Activated CD8-positive, alpha-beta memory T cell treated with anti-CD3 and anti-CD28 coated beads for 36 hours (primary cell): Measurements from ENCODE around the gene HCN2. TPM values are rescaled to one million over a fixed set of nuclear protein-coding genes. Genes with fewer than 3 reads are reported as not detected.

Experiments used
- total RNA-seq, 2 experiments: library from RNA; stranded (reverse); gene quantifications; one replicate each; pipeline ENCODE4 v1.2.3, GENCODE V29; 2021

HCN2 gene
- total RNA-seq, 2 experiments from 2014 or later, result 0.40 to 0.55 TPM

Other genes with a start within 250 kb of the HCN2 start
- 10 to 100 TPM; 18.3 to 21.2 TPM for gene MIER2, start 245.1 kb upstream of the HCN2 start, total RNA-seq
- not detected for gene C2CD4C, start 180.7 kb upstream of the HCN2 start, total RNA-seq
- not detected for gene SHC2, start 128.8 kb upstream of the HCN2 start, total RNA-seq
- gene MADCAM1, start 93.4 kb upstream of the HCN2 start, total RNA-seq, result under 1 TPM; 0.17 to 0.23 TPM
- gene TPGS1, start 82.4 kb upstream of the HCN2 start, total RNA-seq, result 10 to 100 TPM; 14.1 to 14.9 TPM
- gene CDC34, start 58.1 kb upstream of the HCN2 start, total RNA-seq, result 10 to 100 TPM; 58.7 to 60.1 TPM
- gene GZMM, start 45.8 kb upstream of the HCN2 start, total RNA-seq, result 10 to 100 TPM; 45.0 to 46.8 TPM
- 100 to 1,000 TPM; 234 to 243 TPM for gene BSG, start 17.3 kb upstream of the HCN2 start, total RNA-seq
- gene POLRMT, start 43.7 kb downstream of the HCN2 start, total RNA-seq, result 10 to 100 TPM; 79.9 to 81.1 TPM
- gene FGF22, start 50.0 kb downstream of the HCN2 start, total RNA-seq, result not detected
- gene RNF126, start 73.3 kb downstream of the HCN2 start, total RNA-seq, result 100 to 1,000 TPM; 104 to 110 TPM
- 1 to 10 TPM; 7.5 to 8.6 TPM for gene FSTL3, start 86.5 kb downstream of the HCN2 start, total RNA-seq
- not detected for gene PRSS57, start 105.6 kb downstream of the HCN2 start, total RNA-seq
- gene PALM, start 119.1 kb downstream of the HCN2 start, total RNA-seq, result under 1 TPM in 1 of 2 experiments, not detected in 1; 0.13 TPM
- gene MISP, start 161.2 kb downstream of the HCN2 start, total RNA-seq, result not detected
- gene PTBP1, start 207.6 kb downstream of the HCN2 start, total RNA-seq, result 100 to 1,000 TPM; 872 to 908 TPM
- not detected for gene PLPPR3, start 232.1 kb downstream of the HCN2 start, total RNA-seq
- not detected for gene AZU1, start 238.0 kb downstream of the HCN2 start, total RNA-seq